Measurements from ENCODE around the gene RMP24.

RMP24 gene

GRCh38 chr18:35972197-35973000 lies at the start of gene RMP24:
Gene RMP24, plus strand, starts transcription at chr18:35972679.
- H3K27ac ChIP-seq, result no peak within 1 kb of the TSS
- DNase-seq (ENCODE audit: low read depth, low spot score), result peak; percentile 66
- H3K4me3 ChIP-seq, result peak within 1 kb of the TSS; percentile 91
- H3K36me3 ChIP-seq (ENCODE audit: insufficient read depth, low read length), result peaks cover 35% of the 10 kb centered on the region
- TF ChIP-seq FOXP2 (optimal IDR thresholded peaks at IDR 0.05; ENCODE audit: control extremely low read depth, extremely low read length, insufficient read depth) (peak; percentile 88), EZH2 (IDR thresholded peaks at IDR 0.05) (no peak), POLR2AphosphoS5 (IDR thresholded peaks at IDR 0.05; ENCODE audit: borderline replicate concordance, low read depth, low read length) (peak; percentile 92)
- H3K9ac ChIP-seq (ENCODE audit: insufficient read length), result peak within 1 kb of the TSS; percentile 93
- H3K9me3 ChIP-seq (ENCODE audit: low read depth, low read length), result no peaks in the 10 kb centered on the region

GRCh38 chr18:35923939-35924684 lies 48.4 kb upstream of the RMP24 start:
- Histone ChIP-seq H3K9ac (ENCODE audit: insufficient read length) (no peak overlapping the region), H3K36me3 (ENCODE audit: insufficient read depth, low read length) (no peaks in the 10 kb centered on the region), H3K4me3 (no peak overlapping the region), H3K27ac (no peak overlapping the region), H3K9me3 (ENCODE audit: low read depth, low read length) (no peaks in the 10 kb centered on the region)
- DNase-seq (ENCODE audit: low read depth, low spot score), result no peak
- TF ChIP-seq FOXP2 (optimal IDR thresholded peaks at IDR 0.05; ENCODE audit: control extremely low read depth, extremely low read length, insufficient read depth) (no peak), EZH2 (IDR thresholded peaks at IDR 0.05) (no peak), POLR2AphosphoS5 (IDR thresholded peaks at IDR 0.05; ENCODE audit: borderline replicate concordance, low read depth, low read length) (no peak)

GRCh38 chr18:35926884-35927283 lies 45.6 kb upstream of the RMP24 start:
- no peak for TF ChIP-seq EZH2 (IDR thresholded peaks at IDR 0.05)
- no peak for TF ChIP-seq POLR2AphosphoS5 (IDR thresholded peaks at IDR 0.05; ENCODE audit: borderline replicate concordance, low read depth, low read length)
- TF ChIP-seq FOXP2 (optimal IDR thresholded peaks at IDR 0.05; ENCODE audit: control extremely low read depth, extremely low read length, insufficient read depth), result no peak
- DNase-seq (ENCODE audit: low read depth, low spot score), result no peak
- H3K4me3 ChIP-seq, result no peak overlapping the region
- H3K27ac ChIP-seq, result no peak overlapping the region
- H3K36me3 ChIP-seq (ENCODE audit: insufficient read depth, low read length), result no peaks in the 10 kb centered on the region
- H3K9me3 ChIP-seq (ENCODE audit: low read depth, low read length), result no peaks in the 10 kb centered on the region
- no peak overlapping the region for H3K9ac ChIP-seq (ENCODE audit: insufficient read length)

- Histone ChIP-seq H3K36me3 (ENCODE audit: insufficient read depth, low read length) (no peaks in the 10 kb centered on the region), H3K9me3 (ENCODE audit: low read depth, low read length) (no peaks in the 10 kb centered on the region), H3K4me3 (no peak overlapping the region), H3K27ac (no peak overlapping the region), H3K9ac (ENCODE audit: insufficient read length) (no peak overlapping the region)
- no peak for DNase-seq (ENCODE audit: low read depth, low spot score)
- TF ChIP-seq POLR2AphosphoS5 (IDR thresholded peaks at IDR 0.05; ENCODE audit: borderline replicate concordance, low read depth, low read length) (no peak), EZH2 (IDR thresholded peaks at IDR 0.05) (no peak), FOXP2 (optimal IDR thresholded peaks at IDR 0.05; ENCODE audit: control extremely low read depth, extremely low read length, insufficient read depth) (no peak)
Observed at GRCh38 chr18:35927430-35927829, 45.0 kb upstream of the RMP24 start.

GRCh38 chr18:35933982-35934381 lies 38.5 kb upstream of the RMP24 start:
- Histone ChIP-seq H3K36me3 (ENCODE audit: insufficient read depth, low read length) (no peaks in the 10 kb centered on the region), H3K4me3 (no peak overlapping the region), H3K27ac (no peak overlapping the region), H3K9me3 (ENCODE audit: low read depth, low read length) (no peaks in the 10 kb centered on the region), H3K9ac (ENCODE audit: insufficient read length) (no peak overlapping the region)
- DNase-seq (ENCODE audit: low read depth, low spot score), result no peak
- TF ChIP-seq EZH2 (IDR thresholded peaks at IDR 0.05) (no peak), POLR2AphosphoS5 (IDR thresholded peaks at IDR 0.05; ENCODE audit: borderline replicate concordance, low read depth, low read length) (no peak)

GRCh38 chr18:35934891-35935290 lies 37.6 kb upstream of the RMP24 start:
- no peak overlapping the region for H3K4me3 ChIP-seq
- no peak overlapping the region for H3K27ac ChIP-seq
- no peaks in the 10 kb centered on the region for H3K9me3 ChIP-seq (ENCODE audit: low read depth, low read length)
- no peaks in the 10 kb centered on the region for H3K36me3 ChIP-seq (ENCODE audit: insufficient read depth, low read length)
- H3K9ac ChIP-seq (ENCODE audit: insufficient read length), result no peak overlapping the region
- TF ChIP-seq POLR2AphosphoS5 (IDR thresholded peaks at IDR 0.05; ENCODE audit: borderline replicate concordance, low read depth, low read length) (no peak), EZH2 (IDR thresholded peaks at IDR 0.05) (no peak), FOXP2 (optimal IDR thresholded peaks at IDR 0.05; ENCODE audit: control extremely low read depth, extremely low read length, insufficient read depth) (no peak)
- no peak for DNase-seq (ENCODE audit: low read depth, low spot score)

- no peak for TF ChIP-seq FOXP2 (optimal IDR thresholded peaks at IDR 0.05; ENCODE audit: control extremely low read depth, extremely low read length, insufficient read depth)
- TF ChIP-seq EZH2 (IDR thresholded peaks at IDR 0.05), result no peak
- TF ChIP-seq POLR2AphosphoS5 (IDR thresholded peaks at IDR 0.05; ENCODE audit: borderline replicate concordance, low read depth, low read length), result no peak
- no peak for DNase-seq (ENCODE audit: low read depth, low spot score)
Observed at GRCh38 chr18:35935805-35936204, 36.7 kb upstream of the RMP24 start.

GRCh38 chr18:35936951-35937350 lies 35.5 kb upstream of the RMP24 start:
- H3K9me3 ChIP-seq (ENCODE audit: low read depth, low read length), result no peaks in the 10 kb centered on the region
- no peak overlapping the region for H3K27ac ChIP-seq
- no peaks in the 10 kb centered on the region for H3K36me3 ChIP-seq (ENCODE audit: insufficient read depth, low read length)
- no peak for DNase-seq (ENCODE audit: low read depth, low spot score)
- no peak for TF ChIP-seq FOXP2 (optimal IDR thresholded peaks at IDR 0.05; ENCODE audit: control extremely low read depth, extremely low read length, insufficient read depth)
- no peak for TF ChIP-seq EZH2 (IDR thresholded peaks at IDR 0.05)
- no peak for TF ChIP-seq POLR2AphosphoS5 (IDR thresholded peaks at IDR 0.05; ENCODE audit: borderline replicate concordance, low read depth, low read length)
- H3K9ac ChIP-seq (ENCODE audit: insufficient read length), result no peak overlapping the region
- H3K4me3 ChIP-seq, result no peak overlapping the region

More at GRCh38 chr18:35935805-35936204, 36.7 kb upstream of the RMP24 start:
- H3K36me3 ChIP-seq (ENCODE audit: insufficient read depth, low read length), result no peaks in the 10 kb centered on the region
- H3K9me3 ChIP-seq (ENCODE audit: low read depth, low read length), result no peaks in the 10 kb centered on the region
- H3K9ac ChIP-seq (ENCODE audit: insufficient read length), result no peak overlapping the region
- H3K4me3 ChIP-seq, result no peak overlapping the region
- no peak overlapping the region for H3K27ac ChIP-seq
